Uterine smooth muscle cell (primary cell): ENCODE results near the gene ITK. TPM values are rescaled to one million over a fixed set of nuclear protein-coding genes. Genes with fewer than 3 reads are reported as not detected.

Experiments
- total RNA-seq: library from RNA; depleted of rRNA; stranded (reverse); fragments of >200 nt; gene quantifications from 2 replicates; pipeline ENCODE4 v1.2.3, GENCODE V29; 2014

ITK gene
- not detected in 2 replicates for total RNA-seq

DNA sequence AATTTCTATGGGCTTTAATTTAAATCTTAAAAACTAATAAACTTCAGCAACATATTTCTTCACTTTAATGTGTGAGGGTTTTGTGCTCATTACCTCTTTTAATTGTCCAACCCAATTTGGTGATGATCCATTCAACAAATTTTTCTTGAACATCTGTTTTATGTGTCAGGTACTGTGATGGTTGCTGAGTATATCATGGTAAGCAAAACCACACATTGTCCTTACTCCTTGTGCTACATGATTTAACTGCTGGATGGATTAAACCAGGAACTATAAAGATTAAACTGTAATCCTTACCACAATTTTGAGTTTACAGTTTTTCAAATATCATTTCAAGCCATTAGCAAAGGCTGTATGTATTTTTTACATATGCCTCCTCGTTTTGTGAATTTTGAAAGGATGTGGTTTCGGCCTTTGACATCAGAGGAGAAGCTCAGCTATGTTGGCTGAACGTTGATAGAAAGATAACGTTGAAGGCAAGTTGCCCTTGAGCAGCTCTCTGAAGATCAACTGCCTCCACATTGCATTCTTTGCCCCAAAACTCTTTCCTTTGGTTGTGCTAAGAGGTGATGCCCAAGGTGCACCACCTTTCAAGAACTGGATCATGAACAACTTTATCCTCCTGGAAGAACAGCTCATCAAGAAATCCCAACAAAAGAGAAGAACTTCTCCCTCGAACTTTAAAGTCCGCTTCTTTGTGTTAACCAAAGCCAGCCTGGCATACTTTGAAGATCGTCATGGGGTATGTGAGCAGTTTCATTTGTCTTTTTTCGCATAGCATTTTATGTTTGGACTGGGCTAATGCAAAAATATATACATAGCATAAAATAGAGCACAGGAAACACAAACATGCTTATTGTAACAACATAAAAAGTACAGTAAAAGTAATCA, at the start of gene ITK:
ITK (plus strand) TSS at position 467 of the 891 bp plus-strand sequence; CDS start at position 605, 138 bp downstream.

DNA sequence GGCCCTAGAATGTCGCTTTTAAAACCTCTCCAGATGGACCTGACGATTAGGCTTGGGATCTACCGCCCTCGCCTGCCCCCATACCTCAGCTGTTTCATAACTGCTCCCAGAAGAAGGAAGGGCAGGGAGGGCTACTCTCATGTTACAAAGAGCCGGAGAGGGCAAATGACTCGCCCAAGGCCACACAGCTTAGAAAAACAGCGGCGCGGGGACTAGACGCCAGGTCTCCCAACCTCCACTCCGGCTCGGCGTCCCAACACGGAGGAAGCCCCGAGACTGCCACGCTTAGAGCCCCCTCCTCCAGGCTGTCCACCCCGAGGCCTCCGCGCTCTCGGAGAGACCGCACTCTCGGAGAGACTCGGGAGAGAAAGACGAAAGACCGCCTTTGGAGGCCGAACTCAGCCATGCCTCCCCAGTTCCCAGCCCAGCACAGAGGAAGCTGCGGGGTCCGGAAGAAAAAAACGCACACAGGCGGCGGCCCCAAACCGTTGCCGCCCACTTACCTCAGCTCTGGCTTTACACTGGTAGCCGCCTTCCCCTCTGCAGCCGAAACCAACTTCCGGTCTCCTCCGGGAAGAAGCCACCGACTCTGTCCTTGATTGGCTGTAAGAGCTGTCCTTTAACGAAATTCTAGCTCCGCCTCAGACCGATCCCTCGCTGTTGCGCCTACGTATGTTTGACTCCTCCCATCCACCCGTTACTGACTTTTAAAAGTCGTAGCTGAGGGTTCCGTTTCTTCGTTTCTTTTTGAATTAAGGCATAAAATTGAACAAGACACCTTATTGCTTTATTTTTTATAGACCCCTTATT, 38.1 kb upstream of the ITK start, which contains the start of gene MED7:
MED7 (minus strand) TSS at position 549 of the 810 bp plus-strand sequence. CDS start 3,434 bp downstream, outside the sequence.

DNA sequence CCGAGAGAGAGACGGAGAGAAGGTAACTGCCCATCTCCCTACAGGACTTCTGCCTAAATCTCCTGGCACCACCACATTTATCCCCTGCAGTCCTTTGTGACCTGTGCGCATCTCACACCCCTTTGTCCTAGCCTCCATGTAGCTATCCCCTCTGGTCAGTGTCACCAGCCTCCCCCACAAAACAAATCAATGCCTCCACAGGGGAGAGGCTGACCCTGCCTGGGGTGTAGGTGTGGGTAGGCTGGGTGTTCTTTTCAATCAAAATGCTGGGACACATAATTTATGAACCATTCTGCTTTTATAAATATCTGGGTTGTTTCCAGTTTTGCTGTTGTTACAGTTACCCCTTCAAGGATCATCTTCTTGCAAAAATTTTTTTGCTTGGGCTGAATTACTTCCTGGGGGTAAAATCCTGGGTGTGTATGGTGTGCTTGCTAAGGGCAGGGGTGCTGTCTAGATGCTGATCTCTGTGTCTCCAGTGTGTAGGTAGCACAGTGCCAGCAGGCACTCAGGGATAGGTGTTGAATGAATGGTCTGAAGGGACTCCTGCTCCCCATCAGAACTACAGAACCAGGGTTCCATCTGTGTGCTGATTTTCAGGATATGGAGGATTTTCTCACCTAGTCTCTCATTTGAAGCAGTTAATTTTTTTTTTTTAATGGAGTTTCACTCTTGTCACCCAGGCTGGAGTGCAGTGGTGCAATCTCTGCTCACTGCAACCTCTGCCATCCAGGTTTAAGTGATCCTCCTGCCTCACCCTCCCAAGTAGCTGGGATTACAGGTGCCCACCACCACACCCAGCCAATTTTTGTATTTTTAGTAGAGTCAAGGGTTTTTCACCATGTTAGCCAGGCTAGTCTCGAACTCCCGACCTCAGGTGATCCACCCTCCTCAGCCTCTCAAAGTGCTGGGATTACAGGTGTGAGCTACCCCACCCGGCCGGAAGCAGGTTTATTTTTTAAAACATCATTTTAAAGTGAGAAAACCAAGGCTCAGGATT, 14.1 kb upstream of the ITK start, which contains the start of gene GARIN3:
GARIN3 (minus strand) TSS at position 51 of the 1,000 bp plus-strand sequence. CDS start 96 bp downstream, outside the sequence.

DNA sequence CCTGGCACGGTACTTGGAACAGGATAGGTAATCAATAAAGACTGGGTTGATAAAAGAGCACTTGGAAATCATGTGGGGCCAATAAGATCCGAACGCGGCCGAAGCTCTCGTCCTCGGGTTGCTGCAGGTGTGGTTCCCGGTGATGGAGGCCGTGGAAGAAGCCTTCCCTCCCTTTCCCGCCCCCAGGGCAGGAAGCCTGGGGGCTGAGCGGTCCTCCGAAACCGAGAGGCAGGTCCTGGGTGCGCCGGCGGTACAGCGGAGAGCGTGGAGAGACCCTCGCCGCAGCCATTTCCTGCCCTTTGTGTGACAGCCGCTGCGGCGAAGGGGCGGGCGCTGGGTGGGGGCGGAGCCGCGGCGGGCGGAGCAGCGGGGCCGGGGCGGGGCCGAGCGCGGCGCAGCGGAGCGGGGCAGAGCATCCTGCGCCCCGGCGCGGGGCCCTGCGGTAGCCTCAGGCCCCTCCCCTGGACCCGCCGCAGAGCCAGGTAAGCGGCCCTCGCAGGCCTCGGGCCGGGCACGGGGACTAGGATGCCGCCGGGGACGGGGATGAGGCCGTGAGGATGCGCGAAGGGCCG, 85.2 kb downstream of the ITK start, which contains the start of gene CYFIP2:
CYFIP2 (plus strand) TSS at position 410 of the 572 bp plus-strand sequence. CDS start 19,239 bp downstream, outside the sequence.

Other genes starting within 250 kb of the ITK start
- not detected in 2 replicates for gene TIMD4, start 217.6 kb upstream of the ITK start, total RNA-seq
- not detected in 2 replicates for gene HAVCR1, start 121.7 kb upstream of the ITK start, total RNA-seq
- gene HAVCR2, start 71.8 kb upstream of the ITK start, total RNA-seq = 0.25 and 0.44 TPM in 2 replicates
- gene MED7, start 38.0 kb upstream of the ITK start, total RNA-seq = 10.6 TPM in 2 replicates
- gene GARIN3, start 14.6 kb upstream of the ITK start, total RNA-seq = not detected in 2 replicates
- gene CYFIP2, start 85.3 kb downstream of the ITK start, total RNA-seq = 7.6 and 22.9 TPM in 2 replicates